Lower leg skin (tissue), 4 donors: ENCODE measurements around the gene KRT2. TPM values are rescaled to one million over a fixed set of nuclear protein-coding genes. Genes with fewer than 3 reads are reported as not detected.

ENCODE experiments used
- DNase-seq, 2 donors: peaks; one replicate each; pipeline ENCODE4 v3.0.0-alpha.2; 2019; ENCODE audit warnings: low spot score in 2 of 2
- H3K4me3 ChIP-seq: fragments of 200-600 bp; sonication (generic); 2 replicates; pipeline ENCODE4 v1.5.1; 2017; ENCODE audit warnings: mild to moderate bottlenecking, low read depth; ENCODE audit not compliant: poor library complexity, severe bottlenecking
- POLR2A ChIP-seq, 2 donors: fragments of 450-650 bp; IDR thresholded peaks; one replicate each; pipeline ENCODE4 v1.6.1; 2016 to 2017; ENCODE audit warnings: antibody characterized with exemption in 2 of 2, mild to moderate bottlenecking in 1 of 2, moderate library complexity in 1 of 2
- WGBS, 2 donors: methylation state at CpG; one replicate each; pipeline ENCODE4 v1.1.5; 2018; 5-methylcytosine and 5-hydroxymethylcytosine counted together
- intact Hi-C: fragments of 100-400 bp; cut with DNase I; formaldehyde crosslinking; loops from one replicate; pipeline ENCODE4 v1.15.0; 2023; ENCODE audit warnings: low total_unique reads
- total RNA-seq, 4 donors: library from RNA; depleted of rRNA; stranded (reverse); fragments of >200 nt; gene quantifications; one replicate each; pipeline ENCODE4 v1.1.0, GENCODE V29; 2016
- TF ChIP-seq, protein P1 (sequence below), 3 donors: fragments of 450-650 bp; IDR thresholded peaks; one replicate each; pipeline ENCODE4 v1.5.1; 2016; ENCODE audit warnings: antibody characterized with exemption in 3 of 3, mild to moderate bottlenecking in 3 of 3, moderate library complexity in 2 of 3

The KRT2 gene
- total RNA-seq, 4 donors from 2014 or later = 1,166 to 2,212 (median 1,643) TPM

DNA sequence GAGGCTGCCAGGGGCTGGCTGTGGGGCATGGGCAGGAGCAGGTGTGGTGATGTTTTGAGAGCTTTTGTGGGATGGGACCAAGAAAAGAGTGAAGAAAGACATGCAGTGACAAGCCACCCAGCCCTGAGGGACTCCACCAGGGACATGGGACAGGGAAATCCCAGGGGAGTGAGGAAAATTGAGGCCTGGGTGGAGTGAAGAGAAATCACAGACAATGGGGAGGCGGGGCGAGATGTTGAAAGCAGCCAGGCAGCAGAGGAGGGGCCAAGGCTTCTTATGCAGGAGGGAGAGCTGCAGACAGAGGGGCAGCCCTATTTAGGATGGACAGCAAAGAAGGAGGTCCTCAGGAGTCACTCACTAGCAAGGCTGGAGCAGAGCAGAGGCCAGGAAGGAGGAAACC is 32.4 kb upstream of the KRT2 start:
- 55 to 79% methylated on average over 2 of the region's 2 CpGs for WGBS, 2 donors
- no peak for TF ChIP-seq POLR2A (IDR thresholded peaks at IDR 0.05)
- TF ChIP-seq, protein P1, sequence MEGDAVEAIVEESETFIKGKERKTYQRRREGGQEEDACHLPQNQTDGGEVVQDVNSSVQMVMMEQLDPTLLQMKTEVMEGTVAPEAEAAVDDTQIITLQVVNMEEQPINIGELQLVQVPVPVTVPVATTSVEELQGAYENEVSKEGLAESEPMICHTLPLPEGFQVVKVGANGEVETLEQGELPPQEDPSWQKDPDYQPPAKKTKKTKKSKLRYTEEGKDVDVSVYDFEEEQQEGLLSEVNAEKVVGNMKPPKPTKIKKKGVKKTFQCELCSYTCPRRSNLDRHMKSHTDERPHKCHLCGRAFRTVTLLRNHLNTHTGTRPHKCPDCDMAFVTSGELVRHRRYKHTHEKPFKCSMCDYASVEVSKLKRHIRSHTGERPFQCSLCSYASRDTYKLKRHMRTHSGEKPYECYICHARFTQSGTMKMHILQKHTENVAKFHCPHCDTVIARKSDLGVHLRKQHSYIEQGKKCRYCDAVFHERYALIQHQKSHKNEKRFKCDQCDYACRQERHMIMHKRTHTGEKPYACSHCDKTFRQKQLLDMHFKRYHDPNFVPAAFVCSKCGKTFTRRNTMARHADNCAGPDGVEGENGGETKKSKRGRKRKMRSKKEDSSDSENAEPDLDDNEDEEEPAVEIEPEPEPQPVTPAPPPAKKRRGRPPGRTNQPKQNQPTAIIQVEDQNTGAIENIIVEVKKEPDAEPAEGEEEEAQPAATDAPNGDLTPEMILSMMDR (IDR thresholded peaks at IDR 0.05) = no peak

DNA sequence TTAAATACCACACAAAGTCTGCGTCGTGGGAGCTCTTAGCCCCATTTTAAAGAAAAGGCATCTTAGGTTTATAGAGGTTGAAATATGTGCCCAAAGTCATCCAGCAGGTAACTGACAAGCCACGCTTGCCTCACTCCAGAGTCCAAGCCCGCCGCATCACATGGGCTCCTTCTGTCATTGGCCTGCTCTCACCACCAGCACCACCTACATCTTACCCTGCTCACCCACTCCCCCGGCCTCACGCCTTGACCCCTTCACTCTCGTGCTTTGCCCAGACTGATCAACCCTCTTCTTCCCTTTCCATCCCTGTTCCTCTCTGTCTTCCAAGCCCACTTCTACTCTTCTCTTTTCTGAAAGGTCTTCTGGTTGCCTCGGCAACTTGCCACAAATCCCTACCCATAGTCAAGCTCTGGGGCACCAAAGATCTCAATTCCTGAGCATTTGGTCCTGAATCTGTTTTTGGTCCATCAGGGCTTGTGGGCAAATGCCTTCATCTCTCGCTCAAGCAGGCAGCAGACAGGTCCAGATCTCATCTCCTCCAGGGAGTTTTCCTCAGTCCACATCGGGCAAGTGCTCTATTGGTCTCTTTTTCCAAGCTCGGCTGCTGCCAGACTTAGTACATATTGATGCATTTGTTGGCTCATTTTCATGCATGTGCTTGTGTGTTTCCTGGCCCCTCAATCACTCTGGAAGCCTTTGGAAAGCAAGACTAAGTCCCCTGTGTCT is 31.7 kb upstream of the KRT2 start:
- H3K4me3 ChIP-seq = no peak overlapping the region
- 81 to 83% methylated on average over 12 of the region's 12 CpGs for WGBS, 2 donors
- DNase-seq = no peak
- intact Hi-C loops = loop anchor here (10.0 kb wide), 1 partner anchor 181 kb away; no protein-coding TSS in a partner anchor
- TF ChIP-seq POLR2A (IDR thresholded peaks at IDR 0.05) = no peak
- TF ChIP-seq, protein P1 (IDR thresholded peaks at IDR 0.05) = no peak

More for the DNA sequence above, 32.4 kb upstream of the KRT2 start:
- intact Hi-C loops = loop anchor here (10.0 kb wide), 1 partner anchor 180 kb away; no protein-coding TSS in a partner anchor
- no peak overlapping the region for H3K4me3 ChIP-seq
- no peak for DNase-seq

- no peak for DNase-seq
- no peak overlapping the region for H3K4me3 ChIP-seq
- WGBS, 2 donors = 55 to 61% methylated on average over 4 of the region's 4 CpGs
- TF ChIP-seq, protein P1 (IDR thresholded peaks at IDR 0.05) = no peak
- no peak for TF ChIP-seq POLR2A (IDR thresholded peaks at IDR 0.05)
- intact Hi-C loops = loop anchor here (10.0 kb wide), 1 partner anchor 182 kb away; no protein-coding TSS in a partner anchor
These were observed 31.0 kb upstream of the KRT2 start for GRCh38 chr12:52682938-52683574.

- no peak overlapping the region for H3K4me3 ChIP-seq
- TF ChIP-seq POLR2A (IDR thresholded peaks at IDR 0.05) = no peak
- 23 to 34% methylated on average over 2 of the region's 2 CpGs for WGBS, 2 donors
- no peak for DNase-seq
- intact Hi-C loops = loop anchor here (10.0 kb wide), 1 partner anchor 182 kb away; no protein-coding TSS in a partner anchor
These were observed 30.3 kb upstream of the KRT2 start for GRCh38 chr12:52682381-52682660.

GRCh38 chr12:52681526-52682380 is 29.7 kb upstream of the KRT2 start:
- intact Hi-C loops = loop anchor here (10.0 kb wide), 1 partner anchor 183 kb away; no protein-coding TSS in a partner anchor
- TF ChIP-seq, protein P1 (IDR thresholded peaks at IDR 0.05) = no peak
- TF ChIP-seq POLR2A (IDR thresholded peaks at IDR 0.05) = no peak
- WGBS, 2 donors = 74 to 80% methylated on average over 12 of the region's 12 CpGs
- H3K4me3 ChIP-seq = no peak overlapping the region
- DNase-seq = no peak
